SU-DHL-6 (cell line): ENCODE measurements around the gene FAS.

ENCODE experiments used
- H2AFZ ChIP-seq: fragments of 200-600 bp; sonication (generic); 2 replicates; pipeline ENCODE4 v1.6.1; 2014; ENCODE audit warnings: low read depth, mild to moderate bottlenecking, moderate library complexity, mixed read lengths, antibody characterized with exemption, low read length; ENCODE audit not compliant: severe bottlenecking
- H3F3A ChIP-seq: fragments of 200-600 bp; shearing (Covaris generic); 2 replicates; pipeline ENCODE4 v1.6.0; 2016; ENCODE audit warnings: antibody characterized with exemption, mild to moderate bottlenecking; ENCODE audit not compliant: insufficient read depth
- H3K27ac ChIP-seq: fragments of 200-600 bp; sonication (generic); 2 replicates; pipeline ENCODE4 v1.5.1; 2016; ENCODE audit warnings: low read depth, mild to moderate bottlenecking, low read length, moderate library complexity, mixed read lengths
- H3K27me3 ChIP-seq: fragments of 200-600 bp; sonication (generic), shearing (Covaris generic); 2 replicates; pipeline ENCODE4 v1.6.0; 2014; ENCODE audit warnings: mild to moderate bottlenecking, low read length
- H3K36me3 ChIP-seq: fragments of 200-600 bp; sonication (generic); 2 replicates; pipeline ENCODE4 v1.6.1; 2014; ENCODE audit warnings: mild to moderate bottlenecking, low read length, mixed read lengths
- H3K4me2 ChIP-seq: fragments of 300-600, 200-600 bp; shearing (Covaris generic), sonication (generic); 2 replicates; pipeline ENCODE4 v1.6.0; 2014; ENCODE audit warnings: low read length, low read depth, mild to moderate bottlenecking; ENCODE audit not compliant: poor library complexity, severe bottlenecking
- H3K4me3 ChIP-seq: fragments of 200-600 bp; sonication (generic); 2 replicates; pipeline ENCODE4 v1.5.1; 2014; ENCODE audit warnings: antibody characterized with exemption, low read length, mild to moderate bottlenecking, mixed read lengths; ENCODE audit not compliant: insufficient read depth, poor library complexity, severe bottlenecking
- H3K79me2 ChIP-seq: fragments of 200-600 bp; sonication (generic); 2 replicates; pipeline ENCODE4 v1.6.1; 2014; ENCODE audit warnings: mild to moderate bottlenecking, low read length, moderate library complexity; ENCODE audit not compliant: insufficient read depth
- H3K9ac ChIP-seq: fragments of 200-600 bp; sonication (generic); 2 replicates; pipeline ENCODE4 v1.7.0; 2014; ENCODE audit warnings: mild to moderate bottlenecking, low read length
- H3K9me2 ChIP-seq: fragments of 200-600 bp; sonication (generic); replicated peaks from 2 replicates; pipeline ENCODE4 v1.6.1; 2014; ENCODE audit warnings: low read length; ENCODE audit not compliant: insufficient read depth
- H3K9me3 ChIP-seq: fragments of 200-600 bp; sonication (generic); 2 replicates; pipeline ENCODE4 v1.6.1; 2014; ENCODE audit warnings: low read length, mixed read lengths; ENCODE audit not compliant: insufficient read depth
- H4K20me1 ChIP-seq: fragments of 200-600 bp; sonication (generic); 2 replicates; pipeline ENCODE4 v1.6.1; 2014; ENCODE audit warnings: low read depth, mild to moderate bottlenecking, antibody characterized with exemption, low read length, moderate library complexity, mixed read lengths
- CTCF ChIP-seq: fragments of 200-600 bp; sonication (generic); IDR thresholded peaks from one replicate; pipeline ENCODE4 v1.5.1; 2017; ENCODE audit warnings: antibody characterized with exemption, mild to moderate bottlenecking, low read length, moderate library complexity; ENCODE audit not compliant: insufficient read depth, poor library complexity, severe bottlenecking
- EZH2phosphoT487 ChIP-seq: fragments of 200-600 bp; sonication (generic), shearing (Covaris generic); conservative IDR thresholded peaks from 2 replicates; pipeline ENCODE4 v1.6.1; 2018; ENCODE audit warnings: mild to moderate bottlenecking, antibody characterized with exemption, low read length, moderate library complexity, mixed read lengths

Gene FAS

GRCh38 chr10:88949912-88950837, 40.4 kb upstream of the FAS start:
- Histone ChIP-seq H3K4me2 (no peak overlapping the region), H2AFZ (no peak overlapping the region), H3K27me3 (no peaks in the 10 kb centered on the region), H3K27ac (no peak overlapping the region), H3K4me3 (no peak overlapping the region), H3K36me3 (no peaks in the 10 kb centered on the region), H3K9me3 (no peaks in the 10 kb centered on the region), H3F3A (no peaks in the 10 kb centered on the region), H3K9me2 (no peaks in the 10 kb centered on the region), H3K9ac (no peak overlapping the region), H3K79me2 (no peaks in the 10 kb centered on the region), H4K20me1 (no peaks in the 10 kb centered on the region)
- TF ChIP-seq EZH2phosphoT487 (no peak), CTCF (no peak)

- H3F3A ChIP-seq, result no peaks in the 10 kb centered on the region
- no peaks in the 10 kb centered on the region for H3K9me2 ChIP-seq
- no peaks in the 10 kb centered on the region for H3K9me3 ChIP-seq
- TF ChIP-seq CTCF, result no peak
- no peak for TF ChIP-seq EZH2phosphoT487
- no peaks in the 10 kb centered on the region for H3K27me3 ChIP-seq
- H3K79me2 ChIP-seq, result no peaks in the 10 kb centered on the region
- no peak within 1 kb of the TSS for H3K4me3 ChIP-seq
- no peaks in the 10 kb centered on the region for H3K36me3 ChIP-seq
- H3K4me2 ChIP-seq, result no peak within 1 kb of the TSS
- no peak within 1 kb of the TSS for H3K27ac ChIP-seq
- no peak within 1 kb of the TSS for H3K9ac ChIP-seq
- no peaks in the 10 kb centered on the region for H4K20me1 ChIP-seq
- no peak within 1 kb of the TSS for H2AFZ ChIP-seq
These were observed 37.9 kb upstream of the FAS start, which contains the start of gene ACTA2 for GRCh38 chr10:88952647-88953111. Gene ACTA2 (minus strand): TSS chr10:88952773. CDS start chr10:88948930, 3,843 bp downstream.

- H3K9me2 ChIP-seq, result no peaks in the 10 kb centered on the region
- H3K79me2 ChIP-seq, result no peaks in the 10 kb centered on the region
- H3K27ac ChIP-seq, result no peak overlapping the region
- no peaks in the 10 kb centered on the region for H4K20me1 ChIP-seq
- H3K9ac ChIP-seq, result no peak overlapping the region
- H3K4me3 ChIP-seq, result no peak overlapping the region
- no peaks in the 10 kb centered on the region for H3K36me3 ChIP-seq
- no peaks in the 10 kb centered on the region for H3F3A ChIP-seq
- TF ChIP-seq CTCF, result no peak
- no peak for TF ChIP-seq EZH2phosphoT487
- H3K27me3 ChIP-seq, result no peaks in the 10 kb centered on the region
- H2AFZ ChIP-seq, result no peak overlapping the region
- H3K4me2 ChIP-seq, result no peak overlapping the region
- no peaks in the 10 kb centered on the region for H3K9me3 ChIP-seq
These were observed 36.9 kb upstream of the FAS start for GRCh38 chr10:88953662-88954061.
